Spleen (tissue), 11 donors: ENCODE measurements around the gene PCAT7. TPM values are rescaled to one million over a fixed set of nuclear protein-coding genes. Genes with fewer than 3 reads are reported as not detected.

Source experiments
- DNase-seq: peaks from one replicate; pipeline ENCODE4 v3.0.0-alpha.2; 2020
- H3K27ac ChIP-seq, 8 donors: fragments of 200-600 bp; sonication (generic) in 7 of 8; 1 replicate in 4 of 8; 2 replicates in 4 of 8; pipeline versions ENCODE4 v1.5.0 to v1.8.0; 2016 to 2021; ENCODE audit warnings: inconsistent platforms in 4 of 8, mild to moderate bottlenecking in 4 of 8, moderate library complexity in 1 of 8
- H3K27me3 ChIP-seq, 7 donors: fragments of 200-600 bp; sonication (generic) in 6 of 7; replicated peaks in 1 of 7; 1 replicate in 4 of 7; 2 replicates in 3 of 7; pipeline versions ENCODE4 v1.5.0 to v1.8.0; 2016 to 2021; ENCODE audit warnings: inconsistent platforms in 3 of 7, mild to moderate bottlenecking in 1 of 7
- H3K36me3 ChIP-seq, 6 donors: fragments of 200-600 bp; sonication (generic) in 5 of 6; 1 replicate in 4 of 6; 2 replicates in 2 of 6; pipeline versions ENCODE4 v1.5.0 to v1.8.0; 2016 to 2021; ENCODE audit warnings: inconsistent platforms in 2 of 6
- H3K4me1 ChIP-seq, 6 donors: fragments of 200-600 bp; sonication (generic) in 5 of 6; 1 replicate in 3 of 6; 2 replicates in 3 of 6; pipeline versions ENCODE4 v1.5.0 to v1.8.0; 2016 to 2021; ENCODE audit warnings: inconsistent platforms in 3 of 6
- H3K4me3 ChIP-seq, 8 donors: fragments of 200-600 bp; sonication (generic) in 7 of 8; 1 replicate in 4 of 8; 2 replicates in 4 of 8; pipeline versions ENCODE4 v1.5.0 to v1.8.0; 2016 to 2021; ENCODE audit warnings: inconsistent platforms in 4 of 8, mild to moderate bottlenecking in 4 of 8, moderate library complexity in 2 of 8
- H3K9me3 ChIP-seq, 8 donors: fragments of 200-600 bp; sonication (generic) in 7 of 8; 1 replicate in 4 of 8; 2 replicates in 4 of 8; pipeline versions ENCODE4 v1.5.0 to v1.8.0; 2016 to 2021; ENCODE audit warnings: inconsistent platforms in 4 of 8
- CTCF ChIP-seq, 11 experiments: fragments of 200-600 bp in 7 of 11; fragments of 450-650 bp in 4 of 11; sonication (generic) in 4 of 11; IDR thresholded peaks in 8 of 11; conservative IDR thresholded peaks in 3 of 11; 1 replicate in 7 of 11; 2 replicates in 4 of 11; pipeline versions ENCODE4 v1.4.0 to v1.8.0; 2016 to 2021; ENCODE audit warnings: antibody characterized with exemption in 11 of 11, inconsistent platforms in 4 of 11, mild to moderate bottlenecking in 1 of 11
- POLR2A ChIP-seq, 3 donors: fragments of 450-650 bp; IDR thresholded peaks; one replicate each; pipeline ENCODE4 v1.5.1; 2017; ENCODE audit warnings: antibody characterized with exemption in 3 of 3, mild to moderate bottlenecking in 1 of 3
- POLR2AphosphoS5 ChIP-seq, 3 donors: sonication (generic); formaldehyde crosslinking; IDR thresholded peaks; one replicate each; pipeline ENCODE4 v1.5.1; 2017; ENCODE audit warnings: antibody characterized with exemption in 3 of 3
- WGBS, 5 donors: extraction: QIAGEN DNeasy Blood & Tissue Kit in 3 of 5; methylation state at CpG; one replicate each; pipeline versions ENCODE4 v1.1.5 to v1.1.7; 2013 to 2018; 5-methylcytosine and 5-hydroxymethylcytosine counted together
- intact Hi-C: fragments of 100-400 bp; cut with DNase I; formaldehyde crosslinking; loops from one replicate; pipeline ENCODE4 v1.15.0; 2023; ENCODE audit warnings: low total_unique reads
- polyA plus RNA-seq, 3 donors: library from polyadenylated mRNA; stranded (reverse); fragments of 200-250 nt; gene quantifications; one replicate each; pipeline ENCODE4 v1.2.1, GENCODE V29; 2013
- total RNA-seq, 7 donors: library from RNA; depleted of rRNA in 3 of 7; stranded (reverse); fragments of >200 nt in 3 of 7; fragmentation: NEBNext Ultra II Directional in 4 of 7; extraction: Animal tissue kit (Norgen Biotek cat#: 25700) in 4 of 7; gene quantifications; one replicate each; pipeline versions ENCODE4 v1.1.0 to v1.2.1, GENCODE V29; 2016 to 2021
- donor health status: healthy with polysubstance abuse.
- donor health status: DM: no; HTN: no; CAD: no; lungs with moderate emphysema.
- donor health status: DM: no; HTN: no; CAD: no.
- donor health status: Bipolar disorder and iron deficiency.
- donor health status: healthy.
- donor health status: DM: no; HTN: no; CAD: no.
- donor health status: DM: yes; HTN: yes; CAD: no.

PCAT7 gene
- total and polyA plus RNA-seq, 10 donors, result 0.03 to 0.05 TPM; not detected in 8

DNA sequence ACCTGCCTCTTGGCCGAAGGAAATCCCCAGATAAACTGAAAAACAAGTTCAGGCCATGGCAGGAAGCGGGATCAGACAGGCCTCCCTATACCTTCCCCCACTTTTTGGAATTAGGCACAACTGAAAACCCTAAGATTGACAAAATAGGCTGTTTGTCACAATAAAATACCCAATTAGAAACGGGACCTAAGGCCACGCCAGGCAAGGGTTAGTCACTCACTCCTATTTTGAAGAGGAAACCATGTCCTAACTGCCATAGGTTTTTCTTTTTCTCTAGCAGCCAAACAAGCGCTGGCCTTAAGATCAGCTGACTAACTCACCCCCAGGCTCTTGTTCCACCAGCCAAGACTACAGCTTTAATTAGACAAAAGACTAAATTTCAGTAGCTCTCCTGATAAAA, 26.8 kb downstream of the PCAT7 start:
- WGBS, 5 donors, result 85 to 94% (median 89%) methylated on average over 5 of the region's 5 CpGs
- Histone ChIP-seq H3K36me3 (no peaks in the 10 kb centered on the region), H3K9me3 (no peaks in the 10 kb centered on the region), H3K27me3 (no peaks in the 10 kb centered on the region), H3K27ac (no peak overlapping the region), H3K4me3 (no peak overlapping the region), H3K4me1 (peaks cover 0 to 7% (median 0%) of the 10 kb centered on the region in 6 donors)
- intact Hi-C loops, result no loop called here
- TF ChIP-seq POLR2AphosphoS5 (IDR thresholded peaks at IDR 0.05), result no peak
- TF ChIP-seq CTCF (IDR thresholded peaks at IDR 0.05 in 8 of 11, conservative IDR thresholded peaks at IDR 0.05 in 3 of 11), result no peak
- no peak for TF ChIP-seq POLR2A (IDR thresholded peaks at IDR 0.05)
- no peak for DNase-seq

DNA sequence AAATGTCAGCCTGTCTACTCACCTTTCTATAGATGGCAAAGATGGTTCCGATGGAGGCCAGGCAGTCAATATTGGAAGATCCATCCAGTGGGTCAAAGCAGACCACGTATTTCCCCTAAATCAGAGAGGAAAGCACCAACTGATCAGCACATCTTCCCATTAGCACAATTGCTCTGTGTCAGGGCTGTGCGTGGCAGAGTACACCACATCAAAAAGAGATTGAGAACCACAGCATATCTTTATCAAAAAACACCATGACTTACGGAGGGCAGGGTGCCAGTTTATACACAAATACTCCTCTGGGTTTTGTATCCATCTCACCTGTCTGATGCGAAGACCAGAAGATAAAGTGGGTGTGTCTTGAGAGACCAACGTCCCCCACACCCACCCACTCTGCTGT, 29.7 kb downstream of the PCAT7 start:
- no peak for DNase-seq
- 62 to 78% (median 75%) methylated on average over 6 of the region's 6 CpGs for WGBS, 5 donors

GRCh38 chr9:94586316-94586715, 31.4 kb downstream of the PCAT7 start:
- no peaks in the 10 kb centered on the region for H3K9me3 ChIP-seq
- no peaks in the 10 kb centered on the region for H3K36me3 ChIP-seq
- TF ChIP-seq POLR2AphosphoS5 (IDR thresholded peaks at IDR 0.05) (no peak), POLR2A (IDR thresholded peaks at IDR 0.05) (no peak), CTCF (IDR thresholded peaks at IDR 0.05 in 8 of 11, conservative IDR thresholded peaks at IDR 0.05 in 3 of 11) (no peak)
- WGBS, 5 donors, result 60 to 79% (median 74%) methylated on average over 4 of the region's 4 CpGs
- intact Hi-C loops, result no loop called here
- peaks cover 0 to 11% (median 0%) of the 10 kb centered on the region in 6 donors for H3K4me1 ChIP-seq
- H3K27ac ChIP-seq, result no peak overlapping the region
- peak overlapping the region in 1 of 8 donors; percentile 41 for H3K4me3 ChIP-seq
- DNase-seq, result no peak
- peaks cover 0 to 13% (median 0%) of the 10 kb centered on the region in 7 donors for H3K27me3 ChIP-seq

More for the DNA sequence above, 29.7 kb downstream of the PCAT7 start:
- H3K27ac ChIP-seq, result no peak overlapping the region
- intact Hi-C loops, result no loop called here
- no peaks in the 10 kb centered on the region for H3K9me3 ChIP-seq
- H3K4me3 ChIP-seq, result no peak overlapping the region
- TF ChIP-seq POLR2A (IDR thresholded peaks at IDR 0.05) (no peak), CTCF (IDR thresholded peaks at IDR 0.05 in 8 of 11, conservative IDR thresholded peaks at IDR 0.05 in 3 of 11) (no peak), POLR2AphosphoS5 (IDR thresholded peaks at IDR 0.05) (no peak)
- peaks cover 0 to 11% (median 0%) of the 10 kb centered on the region in 6 donors for H3K4me1 ChIP-seq
- peaks cover 0 to 9% (median 0%) of the 10 kb centered on the region in 7 donors for H3K27me3 ChIP-seq
- H3K36me3 ChIP-seq, result no peaks in the 10 kb centered on the region

- H3K9me3 ChIP-seq, result no peaks in the 10 kb centered on the region
- DNase-seq, result no peak
- H3K4me3 ChIP-seq, result peak overlapping the region in 1 of 8 donors; percentile 41
Observed at GRCh38 chr9:94586814-94587213, 31.9 kb downstream of the PCAT7 start.

More at GRCh38 chr9:94586814-94587213, 31.9 kb downstream of the PCAT7 start:
- Histone ChIP-seq H3K27me3 (peaks cover 0 to 16% (median 0%) of the 10 kb centered on the region in 7 donors), H3K27ac (no peak overlapping the region), H3K36me3 (no peaks in the 10 kb centered on the region), H3K4me1 (peaks cover 0 to 11% (median 0%) of the 10 kb centered on the region in 6 donors)
- intact Hi-C loops, result no loop called here
- 57 to 66% (median 65%) methylated on average over 9 of the region's 9 CpGs for WGBS, 5 donors
- TF ChIP-seq POLR2A (IDR thresholded peaks at IDR 0.05) (no peak), CTCF (IDR thresholded peaks at IDR 0.05 in 8 of 11, conservative IDR thresholded peaks at IDR 0.05 in 3 of 11) (no peak), POLR2AphosphoS5 (IDR thresholded peaks at IDR 0.05) (no peak)
